ENCODE results near the gene PCID2.
A peak's percentile ranks its signal among the peaks of the same experiment; 100 is the strongest.

The PCID2 gene

DNA sequence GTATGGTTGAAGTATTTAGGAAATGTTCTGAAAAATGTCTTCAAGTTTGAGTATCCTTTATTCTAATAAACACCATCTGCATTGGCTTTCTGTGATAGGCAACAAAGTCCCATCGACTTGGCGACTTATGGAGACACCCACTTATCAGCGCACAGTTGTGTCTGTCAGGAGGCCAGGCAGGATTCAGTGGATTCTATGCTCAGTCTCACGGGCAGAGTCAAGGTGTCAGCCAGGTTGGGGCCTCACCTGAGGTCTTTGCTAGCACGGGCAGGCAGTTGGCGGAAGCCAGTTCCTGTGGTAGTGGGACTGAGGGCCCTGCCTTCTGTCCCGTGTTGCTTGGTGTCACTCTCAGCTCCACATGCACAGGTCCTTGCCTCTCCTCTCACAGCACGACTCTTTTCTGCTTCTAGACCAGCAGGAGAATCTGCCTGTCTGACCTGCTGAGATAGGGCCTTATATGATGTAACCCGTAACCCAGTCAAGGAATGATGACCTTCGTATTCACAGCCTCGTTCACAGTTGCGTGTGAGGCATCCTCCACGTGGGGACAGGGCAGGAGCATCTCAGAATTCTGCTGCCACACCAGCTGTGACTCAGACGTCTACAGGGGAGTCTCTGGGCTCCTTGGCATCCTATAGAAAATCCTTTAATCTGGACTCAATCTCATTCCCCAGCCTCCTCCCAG, 10.9 kb upstream of the PCID2 start:
- DNase-seq = no peak

DNA sequence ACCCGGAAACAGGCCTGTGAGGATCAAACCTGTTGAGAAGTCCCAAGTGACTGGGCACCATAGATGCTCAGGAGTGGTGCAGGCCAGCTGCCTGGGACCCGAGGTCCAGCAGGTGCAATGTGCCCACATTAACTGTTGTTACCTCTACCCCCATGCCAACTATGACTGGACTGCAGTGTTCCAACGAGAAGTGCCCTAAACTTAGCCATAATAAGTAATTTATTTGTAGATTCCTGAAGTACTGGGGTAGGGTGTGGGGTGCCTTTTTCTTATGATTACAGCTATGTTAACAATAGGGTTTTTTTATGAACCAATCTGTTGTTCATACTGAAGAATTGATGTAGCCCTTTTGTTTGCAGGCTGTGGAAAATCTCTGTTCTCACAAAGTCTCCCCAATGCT, 10.1 kb upstream of the PCID2 start:
- no peak for DNase-seq

DNA sequence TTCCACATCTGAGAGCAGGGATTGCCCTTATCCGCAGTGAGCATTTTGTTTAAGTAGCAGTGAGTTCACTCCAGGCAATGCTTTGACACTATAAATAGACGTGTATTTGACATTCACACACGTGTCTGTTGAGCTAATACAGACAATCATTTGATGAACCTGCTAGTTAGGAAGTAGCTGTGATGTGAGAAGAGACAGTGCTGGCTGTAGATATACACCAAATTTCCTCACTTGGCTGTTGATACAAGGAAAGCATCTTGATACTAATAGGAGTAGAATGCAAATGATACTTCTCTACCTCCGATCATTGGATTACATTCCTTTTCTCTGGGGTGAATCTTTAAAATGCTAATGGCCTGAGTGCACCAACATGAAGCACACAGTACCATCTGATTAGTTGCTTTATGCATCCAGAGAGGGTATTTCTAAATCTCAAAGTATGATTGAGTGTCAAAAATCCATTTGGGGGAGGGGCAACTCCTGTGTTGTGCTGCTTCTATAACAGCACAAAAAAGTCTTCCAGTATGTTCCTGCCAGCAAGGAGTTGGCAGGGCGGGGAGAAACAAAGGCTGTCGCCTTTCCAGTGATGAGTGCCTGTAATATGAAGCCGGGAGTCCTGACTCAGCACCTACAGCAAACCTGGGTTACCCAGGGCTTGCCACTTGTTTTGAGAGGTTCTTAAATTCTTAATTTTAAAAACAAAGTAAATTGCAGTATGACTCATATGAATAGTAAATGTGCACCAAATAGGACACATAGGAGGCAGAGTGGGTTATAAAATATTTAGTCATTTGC, 8.0 kb upstream of the PCID2 start:
- DNase-seq = peak; percentile 73

DNA sequence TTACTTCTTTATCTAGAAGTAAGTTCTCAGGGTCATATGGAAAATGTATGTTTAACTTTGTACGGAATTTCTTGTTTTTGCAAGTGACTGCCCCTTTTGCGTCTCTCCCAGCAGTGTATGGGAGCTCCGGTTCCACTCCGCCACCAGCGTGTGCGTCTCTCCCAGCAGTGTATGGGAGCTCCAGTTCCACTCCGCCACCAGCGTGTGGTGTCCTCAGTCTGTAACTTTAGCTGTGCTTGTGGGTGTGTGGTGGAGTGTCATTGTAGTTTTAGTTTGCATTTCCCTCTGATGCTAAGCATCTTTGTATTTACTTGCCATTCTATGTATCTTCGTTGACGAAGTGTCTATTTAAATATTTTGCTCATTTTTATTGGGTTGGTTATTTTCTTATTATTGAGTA, 3.3 kb upstream of the PCID2 start:
- no peak for DNase-seq

DNA sequence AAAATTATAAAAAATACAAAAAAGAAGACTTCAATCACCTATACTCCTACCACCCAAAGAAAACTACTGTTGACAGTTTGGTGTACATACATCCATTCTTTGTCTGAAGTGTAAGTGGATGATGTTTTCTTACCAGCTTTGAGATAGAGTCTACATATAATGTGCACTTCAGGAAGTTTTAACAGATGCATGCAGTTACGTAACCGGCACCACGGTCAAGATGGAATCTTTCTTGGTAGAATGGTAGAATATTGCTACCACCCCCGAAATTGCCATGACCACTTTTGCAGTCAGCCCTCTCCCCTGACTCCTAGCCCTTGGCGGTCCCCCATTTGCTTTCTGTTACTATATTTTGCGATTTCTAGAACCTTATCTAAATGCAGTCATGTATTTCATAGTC, 2.4 kb upstream of the PCID2 start:
- no peak for DNase-seq

DNA sequence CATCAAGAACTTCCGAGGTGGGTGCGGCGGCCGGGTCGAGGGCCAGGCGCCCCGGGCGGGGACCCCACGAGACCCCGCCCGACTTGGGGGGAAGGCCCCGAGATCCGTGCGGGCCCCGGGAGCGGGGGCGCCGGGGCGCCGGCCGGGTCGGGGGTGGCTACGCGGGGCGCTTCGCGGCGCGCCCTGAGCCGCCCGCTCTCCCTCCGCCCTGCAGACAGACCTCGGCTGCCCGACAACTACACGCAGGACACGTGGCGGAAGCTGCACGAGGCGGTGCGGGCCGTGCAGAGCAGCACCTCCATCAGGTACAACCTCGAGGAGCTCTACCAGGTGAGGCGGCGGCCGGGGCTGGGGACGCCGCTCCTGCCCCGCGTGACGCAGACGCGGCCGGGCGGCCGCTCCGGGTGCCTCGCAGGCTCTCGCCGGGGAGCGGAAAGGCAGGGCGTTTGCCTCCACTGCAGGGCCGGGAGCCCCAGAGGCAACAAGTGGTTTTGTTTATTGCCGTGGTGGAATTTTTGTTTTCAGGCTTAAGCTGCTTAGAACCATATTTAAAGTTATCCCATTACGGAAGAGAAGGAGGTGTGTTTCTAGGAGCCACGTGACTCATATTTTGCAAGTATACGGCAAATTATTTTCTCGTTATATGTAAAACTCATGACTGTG, 1.4 kb upstream of the PCID2 start:
- DNase-seq = peak; percentile 51

DNA sequence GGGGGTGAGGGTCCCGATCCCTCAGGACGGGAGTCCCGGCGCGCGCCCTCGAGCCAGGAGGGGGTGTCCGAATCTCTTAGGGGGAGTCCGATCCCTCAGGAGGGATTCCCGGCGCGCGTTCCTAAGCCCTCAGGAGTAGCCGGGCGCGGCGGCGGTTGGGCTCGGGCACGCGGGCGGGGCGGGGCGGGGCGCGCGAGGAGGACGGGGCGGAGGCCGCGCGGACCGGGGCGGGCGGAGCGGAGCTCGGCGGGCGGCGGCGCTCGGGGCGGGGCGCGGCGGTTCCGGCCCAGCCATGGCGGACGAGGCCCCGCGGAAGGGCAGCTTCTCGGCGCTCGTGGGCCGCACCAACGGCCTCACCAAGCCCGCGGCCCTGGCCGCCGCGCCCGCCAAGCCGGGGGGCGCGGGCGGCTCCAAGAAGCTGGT, 878 bp upstream of the PCID2 start, which contains the start of gene CUL4A:
TSS of gene CUL4A (plus strand) at position 278 of the 423 bp plus-strand sequence. CDS start at position 293, 15 bp downstream.
- DNase-seq = peak; percentile 83

DNA sequence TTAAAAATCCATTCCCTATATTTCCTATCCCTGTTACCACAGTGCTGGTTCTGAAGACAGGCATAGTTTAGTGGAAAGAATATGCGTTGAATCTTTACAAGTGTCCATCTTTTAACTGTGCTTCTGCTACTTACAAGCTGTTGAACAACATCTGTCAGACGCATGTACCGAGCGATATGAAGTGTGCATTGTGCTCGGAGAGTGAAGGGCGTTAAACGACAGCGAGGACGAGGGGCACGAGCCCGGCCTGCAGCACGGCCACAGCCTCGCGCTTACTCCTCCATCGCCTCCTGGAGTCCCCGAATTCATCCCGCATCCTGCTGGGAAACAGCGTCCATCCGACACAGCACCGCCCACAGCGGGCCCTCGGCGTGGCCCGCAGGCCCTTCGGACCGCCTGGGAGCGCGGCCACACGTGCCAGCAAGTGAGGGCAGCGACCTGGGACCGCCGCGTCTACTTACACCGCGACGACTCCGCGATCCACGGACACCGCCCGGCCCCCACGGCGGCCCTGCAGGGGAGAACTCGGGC, 514 bp downstream of the PCID2 start:
- no peak for DNase-seq

DNA sequence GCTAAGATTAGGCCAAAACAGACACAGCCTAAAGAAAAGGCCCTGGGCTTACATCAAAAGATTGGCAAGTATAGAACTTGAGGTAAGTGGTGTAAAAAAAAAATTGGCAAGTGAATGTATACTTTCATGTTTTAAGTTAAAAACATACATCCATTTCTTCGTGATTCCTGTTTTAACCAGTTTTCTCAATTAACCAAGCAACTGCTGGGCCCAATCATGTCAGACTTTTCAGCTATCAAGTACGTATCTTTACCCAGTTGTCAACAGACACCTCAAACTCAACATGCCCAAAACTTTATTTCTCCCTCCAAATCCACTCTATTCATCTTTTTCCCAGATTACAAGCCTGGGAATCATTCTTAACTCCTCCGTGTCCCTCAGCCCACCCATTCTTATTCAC, 1.0 kb downstream of the PCID2 start:
- no peak for DNase-seq

DNA sequence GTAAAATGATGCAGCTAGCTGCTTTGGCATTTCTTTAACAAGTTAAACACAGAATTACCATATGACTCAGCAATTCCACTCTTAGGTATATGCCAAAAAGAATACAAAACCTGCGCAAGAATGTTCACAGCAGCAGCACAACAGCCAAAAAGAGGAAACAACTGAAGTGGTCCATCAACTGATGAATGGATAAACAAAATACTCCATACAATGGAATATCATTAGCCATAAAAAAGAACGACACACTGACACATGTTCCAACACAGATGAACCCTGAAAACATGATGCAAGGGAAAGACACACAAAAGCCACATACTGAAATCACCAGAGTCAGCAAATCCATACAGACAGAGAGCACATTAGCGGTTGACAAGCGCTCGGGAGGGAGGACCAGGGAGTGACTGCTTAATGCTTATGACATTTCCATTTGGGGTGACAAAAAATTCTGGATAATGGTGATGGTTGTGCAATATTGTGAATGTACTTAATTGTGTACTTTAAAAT, 3.0 kb downstream of the PCID2 start:
- no peak for DNase-seq

DNA sequence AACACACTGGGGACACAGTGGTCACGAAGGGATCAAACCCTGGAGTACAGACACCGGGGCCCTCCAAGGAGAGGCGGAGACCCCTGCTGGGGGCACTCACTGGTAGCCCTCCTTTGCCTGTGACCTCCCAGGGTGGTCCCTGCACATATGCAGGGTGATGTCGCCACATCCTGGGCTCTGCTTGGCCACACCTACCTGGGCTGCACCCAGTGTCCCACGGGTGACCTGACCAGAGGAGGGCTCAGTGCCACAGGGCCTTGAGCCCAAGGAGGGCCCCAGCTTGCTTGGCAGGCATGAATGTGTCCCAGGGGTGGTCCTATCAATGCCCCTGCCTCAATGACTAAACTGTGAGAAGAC, 4.1 kb downstream of the PCID2 start:
- DNase-seq = no peak

DNA sequence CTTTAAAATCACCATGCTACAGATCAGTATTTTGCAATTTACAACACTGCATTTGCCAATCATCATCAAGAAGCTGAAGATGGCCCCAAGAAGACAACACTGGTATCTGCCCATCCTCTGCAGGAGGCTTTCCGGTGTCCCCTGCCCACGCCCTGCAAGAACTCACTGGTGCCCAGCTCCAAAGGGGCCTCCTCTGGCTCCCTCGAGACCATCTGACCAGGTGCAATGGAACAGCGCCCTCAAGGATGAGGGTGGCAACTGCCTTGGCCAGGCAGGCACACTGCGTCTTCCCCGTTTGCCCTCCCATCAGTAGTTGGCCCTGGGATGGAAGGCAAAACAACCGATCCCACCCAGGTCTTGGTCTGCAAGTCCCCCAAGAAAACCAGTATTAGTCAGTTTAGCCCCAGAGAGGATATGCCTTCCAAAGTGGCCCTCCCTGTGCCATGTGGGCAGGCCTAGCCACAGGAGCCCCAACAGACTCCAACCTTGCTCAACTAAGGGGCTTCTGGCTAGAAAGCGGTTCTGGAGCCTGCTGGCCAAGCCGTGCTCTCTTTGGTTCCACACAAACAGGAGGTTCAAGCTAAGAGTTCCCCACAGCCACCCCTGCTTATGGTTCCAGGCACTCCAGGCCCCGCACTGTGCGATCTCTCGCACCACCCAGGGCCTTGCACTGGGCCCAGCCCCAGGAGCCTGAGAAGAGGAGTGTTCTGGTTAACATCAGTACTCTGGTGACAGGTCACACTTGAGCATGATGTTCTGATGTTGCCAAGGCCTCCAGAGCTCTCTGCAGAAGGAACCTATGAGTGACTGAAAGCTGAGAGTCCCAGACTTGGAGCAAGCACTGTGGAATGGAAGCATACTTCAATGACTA, 4.7 kb downstream of the PCID2 start:
- DNase-seq = no peak

DNA sequence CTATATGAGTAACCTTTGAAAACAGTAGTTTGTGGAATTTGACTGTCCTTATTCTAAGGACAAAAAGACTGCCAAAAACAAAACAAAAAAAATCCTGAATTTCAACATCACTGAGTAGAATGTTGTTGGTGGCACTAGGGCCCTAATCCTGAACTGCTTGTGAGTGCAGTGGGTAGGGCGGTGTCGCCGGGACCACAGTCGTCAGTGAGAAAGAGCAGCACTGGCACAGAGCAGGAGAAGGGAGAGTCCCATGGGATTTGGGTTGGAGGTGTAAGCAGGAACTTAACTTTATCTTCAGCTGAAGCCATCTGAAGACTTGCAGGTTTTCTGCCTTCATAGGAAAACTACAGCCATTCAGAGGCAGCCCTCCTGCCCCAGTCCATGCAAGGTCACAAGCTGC, 5.6 kb downstream of the PCID2 start:
- DNase-seq = no peak

DNA sequence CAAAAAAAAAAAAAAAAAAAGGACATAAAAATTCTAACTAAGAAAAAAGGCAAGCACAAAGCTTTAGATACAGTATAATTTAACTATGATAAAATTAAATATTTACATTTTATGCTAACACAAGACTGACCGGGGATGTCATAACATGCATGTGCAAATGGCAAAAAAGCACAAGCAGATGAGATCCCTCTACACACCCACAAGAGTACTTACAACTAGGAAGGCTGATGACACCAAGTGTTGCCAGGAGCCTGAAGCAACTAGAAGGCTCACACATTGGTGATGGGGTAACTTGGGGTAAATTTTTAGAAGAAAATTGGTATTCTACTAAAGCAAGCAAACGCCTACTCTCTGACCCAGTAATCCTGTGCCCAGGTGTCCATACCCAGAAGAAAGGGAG, 6.7 kb downstream of the PCID2 start:
- DNase-seq = no peak

DNA sequence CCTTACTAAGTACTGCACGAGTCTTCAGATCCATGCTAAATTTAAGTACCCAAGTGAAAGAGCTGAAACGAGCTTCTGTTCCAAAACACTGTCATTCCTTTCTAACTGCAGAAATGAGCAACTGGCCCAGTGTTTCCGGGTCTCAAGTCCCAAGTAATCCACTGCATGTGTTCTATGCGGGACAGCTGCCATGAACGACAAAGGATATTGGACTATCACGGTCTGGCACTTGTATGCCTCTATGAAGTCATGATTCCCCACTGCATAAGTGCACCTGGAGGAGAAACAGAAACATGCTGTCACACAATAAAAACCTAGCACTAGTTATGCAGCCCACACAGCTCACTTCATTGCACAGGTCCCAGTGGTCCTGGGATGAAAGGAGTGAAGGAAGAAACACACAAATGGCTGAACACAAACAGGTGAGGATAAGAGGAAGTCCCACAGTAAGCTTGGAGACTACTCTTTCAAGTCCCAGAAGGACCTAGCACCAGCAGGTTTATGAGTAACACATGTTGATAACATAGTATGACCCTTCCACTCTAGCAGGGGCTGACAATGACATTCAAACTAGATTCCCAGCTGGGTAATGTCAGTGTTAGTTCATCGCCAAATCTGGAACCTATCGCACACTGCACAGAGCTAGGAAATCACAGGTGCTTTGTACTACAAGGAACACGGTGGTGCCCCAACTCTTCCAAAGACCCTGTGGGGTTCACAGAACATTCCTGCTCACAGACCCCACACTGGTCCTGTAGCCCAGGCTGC, 11.3 kb downstream of the PCID2 start:
- no peak for DNase-seq

DNA sequence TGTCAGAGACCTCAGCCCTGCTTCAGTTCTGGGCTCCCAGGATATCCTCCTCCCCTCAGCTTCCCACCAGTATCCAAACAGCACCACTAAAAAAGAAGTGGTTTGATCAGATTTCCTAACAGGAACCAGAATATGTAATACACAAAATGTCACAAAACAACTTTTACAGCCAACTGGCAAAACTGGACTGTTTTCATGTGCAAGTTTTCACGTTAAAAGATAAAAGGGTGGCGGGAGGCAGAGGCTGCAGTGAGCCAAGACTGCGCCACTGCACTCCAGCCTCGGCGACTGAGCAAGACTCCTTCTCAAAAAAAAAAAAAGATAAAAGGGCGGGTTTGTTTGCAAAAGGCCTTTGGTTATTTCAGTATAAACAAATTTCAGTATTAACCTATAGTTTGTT, 13.1 kb downstream of the PCID2 start:
- DNase-seq = no peak

DNA sequence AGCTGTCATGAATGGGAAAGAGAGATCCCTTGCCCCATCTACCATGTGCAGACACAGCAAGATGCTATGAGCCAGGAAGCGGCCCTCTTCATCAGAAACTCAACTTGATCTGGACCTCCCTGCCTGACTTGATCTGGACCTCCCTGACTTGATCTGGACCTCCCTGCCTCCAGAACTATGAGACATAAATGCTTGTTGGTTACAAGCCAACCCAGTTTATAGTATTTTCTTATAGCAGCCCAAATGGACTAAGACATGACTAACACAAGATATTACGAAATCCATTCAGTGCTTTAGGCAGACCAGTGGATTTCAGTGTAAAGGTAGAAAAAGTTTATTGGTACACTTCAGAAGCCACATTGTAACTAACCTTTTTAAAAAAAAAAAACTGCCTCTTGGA, 15.6 kb downstream of the PCID2 start:
- peak; percentile 65 for DNase-seq

DNA sequence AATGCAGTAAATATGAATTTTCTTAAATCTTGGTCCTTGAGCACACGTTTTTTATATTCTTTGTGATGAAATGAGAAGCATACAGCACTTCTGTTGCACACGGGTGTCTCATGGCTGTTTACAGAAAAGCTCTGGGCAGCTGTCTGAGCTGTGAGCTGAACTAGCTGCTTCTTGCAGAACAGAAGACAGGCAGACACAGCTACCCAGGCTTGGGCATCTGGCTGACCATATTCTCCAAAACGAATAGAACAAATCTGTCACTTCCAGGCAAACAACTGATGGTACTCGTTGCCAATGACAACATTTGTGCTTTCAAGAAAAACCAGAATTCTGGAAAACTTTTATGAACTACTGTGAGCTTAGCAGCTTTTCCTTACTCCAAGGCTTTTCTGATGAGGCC, 16.2 kb downstream of the PCID2 start:
- DNase-seq = no peak

DNA sequence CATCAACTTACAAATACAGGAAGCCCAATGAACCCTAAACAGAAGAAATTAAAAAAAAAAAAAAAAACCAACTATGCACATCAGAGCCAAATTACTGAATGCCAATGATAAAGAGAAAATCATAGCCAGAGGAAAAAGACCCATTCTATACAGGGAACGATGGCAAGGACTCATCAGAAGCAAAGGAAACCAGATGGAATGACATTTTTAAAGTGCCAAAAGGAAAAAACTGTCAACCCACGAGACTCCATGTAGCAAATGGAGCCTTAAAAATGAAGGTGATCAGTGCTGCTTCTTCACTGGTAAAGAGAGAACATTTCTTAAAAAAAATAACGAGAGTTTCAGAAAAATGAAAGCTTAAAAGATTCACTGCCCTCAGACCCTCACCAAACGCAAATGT, 18.3 kb downstream of the PCID2 start:
- no peak for DNase-seq

DNA sequence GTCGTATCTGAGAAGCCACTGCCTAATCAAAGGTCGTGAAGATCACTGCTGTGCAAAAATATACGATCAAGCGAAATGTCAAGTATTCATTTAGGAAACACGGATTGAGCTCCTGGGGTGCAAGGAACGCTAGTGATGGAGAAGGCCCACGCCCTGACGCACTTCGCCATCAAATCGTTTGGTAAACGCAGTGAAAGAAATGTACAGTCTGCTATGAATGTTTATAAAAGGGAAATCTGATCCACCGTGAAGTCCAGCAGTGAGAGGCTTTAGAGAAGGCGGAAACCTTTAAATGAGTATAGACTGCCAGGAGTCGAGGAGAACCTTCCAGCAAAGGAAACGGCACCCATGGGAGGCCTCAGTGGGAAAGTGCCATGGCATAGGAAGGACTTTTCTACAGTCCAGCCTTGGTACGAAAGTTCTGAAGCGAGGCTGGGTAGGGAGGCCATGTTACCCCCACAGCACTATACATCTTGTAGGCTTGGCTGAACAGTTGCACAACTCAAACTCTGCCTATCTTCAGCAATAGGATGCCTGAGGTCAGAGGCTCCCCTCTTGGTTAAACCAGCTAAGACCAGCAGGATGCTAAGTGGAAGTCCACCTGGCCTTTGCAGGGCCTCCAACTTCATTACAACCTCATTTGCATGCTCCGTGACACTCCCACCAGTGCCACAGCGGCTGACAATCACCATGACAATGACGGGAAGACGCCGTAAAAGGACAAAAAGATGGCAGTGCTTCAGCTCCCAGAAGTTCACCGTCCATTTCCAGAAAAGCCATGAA, 20.4 kb downstream of the PCID2 start:
- no peak for DNase-seq

DNA sequence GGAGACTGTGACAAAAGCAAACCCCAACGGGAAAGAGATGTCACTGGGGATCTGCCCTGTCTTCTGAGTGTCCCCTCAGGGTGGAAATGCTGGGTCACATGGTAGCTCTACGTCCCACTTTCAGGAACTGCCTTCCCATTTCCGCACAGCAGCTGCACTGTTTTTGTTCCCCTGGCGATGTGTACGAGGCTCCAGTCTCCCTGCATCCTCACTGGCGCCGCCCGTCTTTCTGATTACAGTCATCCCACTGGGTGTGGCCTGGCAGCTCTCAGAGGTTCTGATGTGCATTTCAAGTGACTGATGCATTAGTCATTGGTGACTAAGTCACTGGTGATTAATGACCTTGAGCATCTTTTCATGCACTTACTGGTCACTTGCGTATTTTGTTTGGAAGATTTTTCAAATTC, 21.2 kb downstream of the PCID2 start:
- DNase-seq = peak; percentile 99

Data from fibroblast of skin of right quadriceps (primary cell).